HK-2 (cell line): Measurements from ENCODE around the gene KRT78.
"Not testable (repeated sequence)": the region's sequence is repeated elsewhere in the genome, so short reads cannot be mapped to it uniquely, and the experiment has no call there.

Experiments used
- DNase-seq: peaks from one replicate; pipeline ENCODE4 v3.0.0-alpha.2; 2018; ENCODE audit not compliant: unreplicated experiment

The KRT78 gene

DNA sequence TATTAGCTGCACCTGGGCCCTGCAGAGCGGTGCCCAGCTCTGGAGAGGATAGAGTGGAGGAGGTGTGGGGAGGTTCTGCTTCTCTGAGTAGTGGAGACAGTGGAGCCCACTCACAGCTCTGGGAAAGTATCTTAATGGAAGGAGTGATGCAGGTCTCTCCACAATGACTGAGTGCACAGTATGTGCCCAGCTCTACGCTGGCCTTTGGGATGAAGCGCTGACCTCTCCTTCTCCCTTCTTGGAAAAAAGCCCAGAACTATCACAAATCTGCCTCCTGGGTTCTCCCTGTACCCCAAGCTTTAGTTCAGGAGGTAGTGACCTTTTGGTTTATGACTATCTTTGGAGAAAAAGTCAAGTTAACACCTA, 52.4 kb downstream of the KRT78 start:
- DNase-seq: no peak

GRCh38 chr12:52795694-52796428, 52.9 kb downstream of the KRT78 start, which contains the start of gene KRT3:
TSS of gene KRT3 (minus strand) at chr12:52796117. CDS start at chr12:52796042, 75 bp downstream.
- DNase-seq: no peak

GRCh38 chr12:52795332-52795674, 53.5 kb downstream of the KRT78 start:
- not testable (repeated sequence) for DNase-seq

GRCh38 chr12:52794479-52795331, 54.1 kb downstream of the KRT78 start:
- DNase-seq: no peak

DNA sequence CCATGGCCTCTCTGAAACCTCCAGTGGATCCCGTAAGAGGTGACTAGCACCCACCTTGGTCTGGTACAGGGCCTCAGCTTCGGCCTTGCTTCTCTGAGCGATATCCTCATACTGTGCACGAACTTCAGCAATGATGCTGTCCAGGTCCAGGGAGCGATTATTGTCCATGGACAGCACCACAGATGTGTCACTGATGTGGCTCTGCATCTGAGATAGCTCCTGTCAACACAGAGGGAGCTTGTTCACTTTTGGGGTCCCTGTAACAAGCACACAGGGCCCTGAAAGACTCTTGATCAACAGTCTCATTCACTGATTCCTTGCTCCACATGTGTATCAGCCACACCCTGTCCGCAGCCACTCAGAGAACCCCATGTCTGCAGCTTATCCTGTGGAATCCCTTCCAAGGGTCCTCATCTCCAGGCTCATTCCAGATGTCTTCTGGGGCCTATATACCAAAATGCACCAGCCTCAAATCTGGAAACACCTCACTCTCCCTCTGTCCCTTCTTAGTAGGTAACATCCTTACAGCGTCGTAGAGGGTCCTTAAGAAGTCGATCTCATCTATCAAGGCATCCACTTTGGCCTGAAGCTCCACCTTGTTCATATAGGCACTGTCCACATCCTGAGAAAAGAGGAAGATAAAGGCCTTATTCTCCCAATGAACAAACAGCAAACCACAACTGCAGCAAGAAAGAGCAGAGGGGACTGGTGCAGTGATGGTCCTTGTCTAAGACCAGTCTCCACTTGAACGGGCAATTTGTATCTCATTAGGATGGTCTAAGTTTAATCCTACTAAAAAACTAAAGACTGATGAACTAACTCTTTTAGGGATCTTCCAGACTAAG, 56.4 kb downstream of the KRT78 start:
- DNase-seq: no peak

DNA sequence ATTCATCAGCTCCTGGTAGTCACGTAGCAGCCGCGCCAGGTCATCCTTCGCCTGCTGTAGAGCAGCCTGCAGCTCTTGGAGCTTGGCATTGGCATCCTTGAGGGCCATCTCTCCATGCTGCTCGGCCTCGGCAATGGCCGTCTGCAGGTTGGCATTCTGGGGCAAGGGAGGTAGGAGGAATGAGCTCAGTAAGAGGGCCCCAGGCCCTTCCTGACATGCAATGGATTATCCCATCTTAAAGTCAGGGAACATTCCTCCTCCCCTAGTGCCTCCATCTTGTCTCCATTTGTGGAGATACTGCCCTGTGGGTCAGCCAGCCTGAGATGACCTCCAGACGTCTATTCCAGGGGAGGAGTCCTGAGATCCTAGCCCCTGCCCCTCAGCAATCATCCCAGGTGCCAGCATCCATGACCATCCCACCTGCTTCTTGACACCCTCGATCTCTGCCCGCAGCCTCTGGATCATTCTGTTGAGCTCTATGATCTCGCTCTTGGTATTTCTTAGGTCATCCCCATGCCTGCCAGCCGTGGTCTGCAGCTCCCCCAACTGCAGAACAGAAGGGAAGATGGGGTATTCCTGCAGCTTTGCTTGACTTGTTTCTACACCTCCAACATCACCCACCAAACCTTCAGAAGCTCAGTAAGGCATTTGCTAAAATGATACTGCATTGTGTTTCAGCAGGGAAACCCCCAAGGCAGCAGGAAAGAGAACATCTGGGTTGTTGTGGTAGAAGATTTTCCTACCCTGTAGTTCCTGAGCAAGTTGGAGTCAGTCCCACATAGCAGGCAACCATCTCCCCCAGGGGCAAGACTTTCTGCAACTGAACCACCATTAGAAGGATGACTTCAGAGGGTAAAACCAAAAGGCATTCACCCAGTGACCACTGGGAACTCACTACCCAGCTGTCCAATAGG, 57.3 kb downstream of the KRT78 start:
- DNase-seq: no peak

- no peak for DNase-seq
These were observed 58.1 kb downstream of the KRT78 start for GRCh38 chr12:52790427-52791270.

- no peak for DNase-seq
These were observed 59.0 kb downstream of the KRT78 start for GRCh38 chr12:52789637-52790426.

DNA sequence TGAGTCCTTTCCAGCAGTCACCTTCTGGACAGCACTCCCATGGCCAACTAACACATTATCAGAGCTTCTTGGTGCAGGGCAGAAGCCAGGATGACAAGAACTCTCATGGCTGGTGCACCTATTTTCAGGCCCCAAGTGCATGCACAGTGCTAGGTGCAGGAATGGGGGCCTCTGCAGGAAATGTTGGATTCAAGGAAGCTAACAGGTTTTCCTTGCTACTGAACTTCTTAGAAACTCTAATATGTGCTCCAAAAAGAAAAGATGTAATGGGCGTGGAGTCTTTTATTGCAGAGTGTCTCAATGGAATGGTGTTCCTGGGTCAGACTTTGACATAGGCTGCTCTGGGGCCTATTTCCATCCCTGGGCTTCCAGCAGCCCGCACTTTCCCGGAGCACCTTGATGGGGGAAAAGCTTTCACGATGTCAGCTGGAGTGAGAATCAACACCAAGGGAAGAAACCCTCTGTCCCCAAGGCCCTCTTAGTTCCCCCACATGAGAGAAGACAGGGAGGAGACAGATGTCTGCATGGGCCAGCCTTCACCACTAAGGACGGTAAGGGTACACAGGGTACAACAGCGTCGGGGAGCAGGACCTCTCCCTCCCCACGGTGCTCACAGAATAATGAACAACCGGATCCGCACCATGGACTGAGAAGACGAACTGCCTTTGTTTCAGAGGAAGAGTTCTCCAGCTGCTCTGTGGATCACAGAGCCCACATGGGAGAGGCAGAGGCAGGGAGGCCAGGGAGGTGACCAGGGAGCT, 59.7 kb downstream of the KRT78 start:
- DNase-seq: no peak

- DNase-seq: no peak
These were observed 60.5 kb downstream of the KRT78 start for GRCh38 chr12:52788192-52788875.
